Fibroblast of skin of abdomen (primary cell): ENCODE results near the gene CCDC88A.
"Not testable (repeated sequence)": the region's sequence is repeated elsewhere in the genome, so short reads cannot be mapped to it uniquely, and the experiment has no call there.

Experiments used
- DNase-seq: peaks from one replicate; pipeline ENCODE4 v3.0.0-alpha.2; 2013

The CCDC88A gene

GRCh38 chr2:55296393-55296792 lies 123.3 kb downstream of the CCDC88A start:
- DNase-seq, result no peak

- DNase-seq, result no peak
Measured at GRCh38 chr2:55283083-55283482, 136.6 kb downstream of the CCDC88A start.

GRCh38 chr2:55282110-55282917 lies 137.3 kb downstream of the CCDC88A start:
- DNase-seq, result peak; percentile 84

GRCh38 chr2:55280851-55281546 lies 138.7 kb downstream of the CCDC88A start:
- DNase-seq, result not testable (repeated sequence)

- not testable (repeated sequence) for DNase-seq
Measured at GRCh38 chr2:55279859-55280424, 139.7 kb downstream of the CCDC88A start.

- DNase-seq, result not testable (repeated sequence)
Measured at GRCh38 chr2:55279214-55279835, 140.3 kb downstream of the CCDC88A start.

GRCh38 chr2:55277310-55277709 lies 142.3 kb downstream of the CCDC88A start:
- no peak for DNase-seq

- DNase-seq, result not testable (repeated sequence)
Measured at GRCh38 chr2:55274346-55274745, 145.3 kb downstream of the CCDC88A start.

GRCh38 chr2:55269645-55269990 lies 150.0 kb downstream of the CCDC88A start:
- DNase-seq, result no peak

GRCh38 chr2:55268907-55269644 lies 150.6 kb downstream of the CCDC88A start, which contains the start of gene MTIF2:
Gene MTIF2 (minus strand): TSS chr2:55269231. CDS start chr2:55263858, 5,373 bp downstream.
- peak; percentile 92 for DNase-seq

- DNase-seq, result no peak
Measured at GRCh38 chr2:55268288-55268906, 151.3 kb downstream of the CCDC88A start.

GRCh38 chr2:55259586-55259985 lies 160.1 kb downstream of the CCDC88A start:
- DNase-seq, result not testable (repeated sequence)

GRCh38 chr2:55252832-55253231 lies 166.8 kb downstream of the CCDC88A start:
- no peak for DNase-seq

GRCh38 chr2:55247025-55247424 lies 172.6 kb downstream of the CCDC88A start:
- no peak for DNase-seq

GRCh38 chr2:55245411-55245810 lies 174.2 kb downstream of the CCDC88A start:
- no peak for DNase-seq

- no peak for DNase-seq
Measured at GRCh38 chr2:55242617-55243016, 177.0 kb downstream of the CCDC88A start.

- DNase-seq, result not testable (repeated sequence)
Measured at GRCh38 chr2:55241582-55241981, 178.1 kb downstream of the CCDC88A start.

- DNase-seq, result no peak
Measured at GRCh38 chr2:55239656-55240222, 179.9 kb downstream of the CCDC88A start.
